SK-N-SH (cell line): Measurements from ENCODE around the gene ATP5PD. TPM values are rescaled to one million over a fixed set of nuclear protein-coding genes. Genes with fewer than 3 reads are reported as not detected.

Experiments used
- CTCF ChIA-PET: fragments of 300-600, 350-600 bp; formaldehyde crosslinking; extraction: SDS; loops from one replicate; lab custom pipeline; 2021; lab: Yijun Ruan, JAX
- POLR2A ChIA-PET: fragments of 350-600 bp; sonication (Branson Sonifier 250); formaldehyde crosslinking; extraction: SDS; loops from one replicate; lab custom pipeline; 2020; ENCODE audit warnings: antibody characterized with exemption, inconsistent platforms; lab: Yijun Ruan, JAX
- DNase-seq: peaks from one replicate; pipeline ENCODE4 v3.0.0; 2012
- H2AFZ ChIP-seq: fragments of 200-600 bp; sonication (generic); 2 replicates; pipeline ENCODE4 v1.8.1; 2016; ENCODE audit warnings: antibody characterized with exemption, mild to moderate bottlenecking, low read depth
- H3F3A ChIP-seq: fragments of 200-600 bp; sonication (generic); replicated peaks from 2 replicates; pipeline ENCODE3; 2016; ENCODE audit warnings: antibody characterized with exemption, mild to moderate bottlenecking; ENCODE audit not compliant: insufficient read depth
- H3K27ac ChIP-seq, 2 experiments: fragments of 200-500 bp in 1 of 2; fragments of 200-600 bp in 1 of 2; sonication (Bioruptor generic) in 1 of 2; sonication (generic), shearing (Covaris generic) in 1 of 2; 2 replicates each; pipeline versions ENCODE4 v1.5.1 to v1.6.1; 2014 to 2016; ENCODE audit warnings: low read depth in 2 of 2, inconsistent platforms in 1 of 2, low read length in 1 of 2, mild to moderate bottlenecking in 1 of 2, mixed read lengths in 1 of 2
- H3K27me3 ChIP-seq: fragments of 200-600 bp; sonication (generic), shearing (Covaris generic); 2 replicates; pipeline ENCODE4 v1.6.1; 2016; ENCODE audit warnings: mixed run types; ENCODE audit not compliant: insufficient read depth
- H3K36me3 ChIP-seq, 2 experiments: fragments of 200-500 bp in 1 of 2; fragments of 200-600 bp in 1 of 2; sonication (Bioruptor generic) in 1 of 2; sonication (generic) in 1 of 2; replicated peaks in 1 of 2; 2 replicates each; pipeline versions ENCODE3 to v1.5.1; 2014 to 2016; ENCODE audit warnings: low read length in 1 of 2, mild to moderate bottlenecking in 1 of 2; ENCODE audit not compliant: insufficient read depth in 2 of 2, control insufficient read depth in 1 of 2
- H3K4me1 ChIP-seq, 2 experiments: fragments of 200-500 bp in 1 of 2; fragments of 200-600 bp in 1 of 2; sonication (Bioruptor generic) in 1 of 2; sonication (generic), shearing (Covaris generic) in 1 of 2; 2 replicates each; pipeline versions ENCODE4 v1.5.1 to v1.6.1; 2014 to 2016; ENCODE audit warnings: low read depth in 1 of 2, low read length in 1 of 2, mixed run types in 1 of 2; ENCODE audit not compliant: insufficient read depth in 2 of 2, control insufficient read depth in 1 of 2
- H3K4me2 ChIP-seq: fragments of 200-600 bp; sonication (generic), shearing (Covaris generic); 2 replicates; pipeline ENCODE4 v1.6.1; 2017; ENCODE audit warnings: mixed run types
- H3K4me3 ChIP-seq, 2 experiments: fragments of 200-500 bp in 1 of 2; fragments of 200-600 bp in 1 of 2; sonication (Bioruptor generic) in 1 of 2; sonication (generic), shearing (Covaris generic) in 1 of 2; 2 replicates each; pipeline versions ENCODE4 v1.5.1 to v1.8.1; 2014 to 2016; ENCODE audit warnings: low read depth in 2 of 2, inconsistent platforms in 1 of 2, low read length in 1 of 2, mild to moderate bottlenecking in 1 of 2, mixed read lengths in 1 of 2, moderate library complexity in 1 of 2
- H3K79me2 ChIP-seq: fragments of 200-600 bp; sonication (generic); 2 replicates; pipeline ENCODE4 v1.8.1; 2017; ENCODE audit warnings: mild to moderate bottlenecking; ENCODE audit not compliant: insufficient read depth
- H3K9ac ChIP-seq: fragments of 200-600 bp; sonication (generic); 2 replicates; pipeline ENCODE4 v1.6.1; 2017; ENCODE audit warnings: mixed run types
- H3K9me2 ChIP-seq: fragments of 200-600 bp; sonication (generic); 2 replicates; pipeline ENCODE4 v1.6.1; 2017; ENCODE audit warnings: mixed run types
- H3K9me3 ChIP-seq: fragments of 200-600 bp; sonication (generic); 2 replicates; pipeline ENCODE4 v1.6.1; 2017; ENCODE audit warnings: mixed run types, mild to moderate bottlenecking, moderate library complexity
- H4K20me1 ChIP-seq: fragments of 200-600 bp; sonication (generic); 2 replicates; pipeline ENCODE4 v1.6.1; 2017; ENCODE audit warnings: mild to moderate bottlenecking, mixed run types; ENCODE audit not compliant: insufficient read depth
- CHD2 ChIP-seq: fragments of 150-350 bp; IDR thresholded peaks from 2 replicates; pipeline ENCODE4 v1.6.1; 2018; ENCODE audit warnings: low read length; ENCODE audit not compliant: partially characterized antibody
- CTCF ChIP-seq: fragments of 200-600 bp; sonication (generic); IDR thresholded peaks from 2 replicates; pipeline ENCODE4 v1.6.1; 2017; ENCODE audit warnings: antibody characterized with exemption, mild to moderate bottlenecking, moderate library complexity
- ELF1 ChIP-seq: IDR thresholded peaks from 2 replicates; pipeline ENCODE4 v1.4.0; 2012
- FOSL2 ChIP-seq: IDR thresholded peaks from 2 replicates; pipeline ENCODE4 v1.4.0; 2012; ENCODE audit warnings: low read depth, mild to moderate bottlenecking, moderate library complexity, borderline replicate concordance
- FOXM1 ChIP-seq: IDR thresholded peaks from 2 replicates; pipeline ENCODE4 v1.4.0; 2012; ENCODE audit warnings: low read depth, mild to moderate bottlenecking
- GATA2 ChIP-seq: sonication (generic); formaldehyde crosslinking; IDR thresholded peaks from 2 replicates; pipeline ENCODE4 v1.5.0; 2020; ENCODE audit warnings: mild to moderate bottlenecking, missing genetic modification reagents
- IRF3 ChIP-seq: fragments of 150-350 bp; IDR thresholded peaks from 2 replicates; pipeline ENCODE4 v1.6.1; 2016; ENCODE audit warnings: mild to moderate bottlenecking, low read depth, low read length
- JUND ChIP-seq: IDR thresholded peaks from 2 replicates; pipeline ENCODE4 v1.4.0; 2012
- NRF1 ChIP-seq: IDR thresholded peaks from 2 replicates; pipeline ENCODE4 v1.6.1; 2012; ENCODE audit warnings: low read depth, mild to moderate bottlenecking, low read length
- RAD21 ChIP-seq: IDR thresholded peaks from 2 replicates; pipeline ENCODE4 v1.6.1; 2012; ENCODE audit warnings: mild to moderate bottlenecking, low read length
- RXRA ChIP-seq: IDR thresholded peaks from 2 replicates; pipeline ENCODE4 v1.4.0; 2012; ENCODE audit warnings: low read depth, mild to moderate bottlenecking, borderline replicate concordance
- SMC3 ChIP-seq: IDR thresholded peaks from 2 replicates; pipeline ENCODE4 v1.6.1; 2012; ENCODE audit warnings: low read depth, low read length, improper control_type of control experiment
- TCF12 ChIP-seq: IDR thresholded peaks from 2 replicates; pipeline ENCODE4 v1.4.0; 2012
- TEAD4 ChIP-seq: IDR thresholded peaks from 2 replicates; pipeline ENCODE4 v1.4.0; 2012; ENCODE audit warnings: mild to moderate bottlenecking, borderline replicate concordance; ENCODE audit not compliant: insufficient read depth
- WGBS: methylation state at CpG from one replicate; pipeline ENCODE4 v1.1.6; 2017; ENCODE audit warnings: low lambda C conversion rate; 5-methylcytosine and 5-hydroxymethylcytosine counted together
- polyA plus RNA-seq, 3 experiments: library from polyadenylated mRNA; depleted of rRNA; stranded (reverse); fragments of >200 nt; gene quantifications; 2 replicates each; pipeline ENCODE4 v1.2.3, GENCODE V29; 2012
- TF ChIP-seq, protein P1 (sequence below): IDR thresholded peaks from 2 replicates; pipeline ENCODE4 v1.6.1; 2012; ENCODE audit warnings: mild to moderate bottlenecking, low read depth, low read length, moderate library complexity
- TF ChIP-seq, protein P2 (sequence below): IDR thresholded peaks from 2 replicates; pipeline ENCODE4 v1.4.0; 2012; ENCODE audit warnings: low read depth

The ATP5PD gene
- polyA plus RNA-seq, 1 of the 3 experiments (the other 2 are of a cell fraction): 354 TPM

DNA sequence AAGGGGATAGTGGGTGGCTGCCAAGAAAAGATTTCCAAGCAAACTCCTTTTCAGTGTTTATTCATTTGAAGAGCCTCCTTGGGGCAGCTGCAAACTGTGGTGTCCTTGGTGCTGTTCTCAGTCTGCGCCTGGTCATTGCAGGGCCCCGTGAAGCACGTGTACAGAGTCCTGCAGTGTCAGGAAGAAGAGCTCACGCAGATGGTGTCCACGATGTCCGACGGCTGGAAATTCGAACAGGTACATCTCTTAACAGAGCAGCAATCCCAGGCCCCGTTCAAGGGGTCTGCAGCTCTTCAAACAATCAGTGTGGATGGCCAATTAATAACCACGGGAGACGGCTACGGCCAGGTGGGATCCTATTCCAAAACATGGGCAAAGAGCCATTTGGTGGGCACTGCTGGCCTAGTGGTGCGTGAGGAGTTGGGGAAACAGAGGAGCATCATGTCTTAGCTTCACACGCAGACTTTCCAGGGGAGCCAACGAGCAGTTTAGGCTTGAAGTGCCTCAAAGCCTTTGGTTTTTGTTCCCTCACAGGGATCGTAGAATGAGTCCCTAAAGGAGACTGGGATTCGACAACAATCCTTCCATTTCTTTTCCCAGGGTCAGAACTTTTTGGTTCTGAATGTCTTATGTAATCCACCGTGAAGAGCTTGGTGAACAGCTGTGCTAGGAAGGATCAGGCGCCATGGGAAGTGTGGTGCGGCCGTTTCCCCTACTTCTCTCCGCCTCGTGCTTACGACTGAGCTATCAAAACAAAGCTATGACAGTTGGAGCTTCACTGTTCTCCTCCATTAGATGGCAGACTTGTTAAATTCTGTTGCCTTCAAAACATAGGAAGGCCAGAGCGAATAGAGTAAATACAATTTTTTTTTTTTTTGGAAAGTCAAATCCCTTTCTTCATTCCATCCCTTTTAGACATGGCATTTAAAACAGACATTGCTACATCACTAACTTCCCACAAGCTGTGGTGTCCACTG, 12.9 kb upstream of the ATP5PD start (continued):
- TF ChIP-seq, protein P1, sequence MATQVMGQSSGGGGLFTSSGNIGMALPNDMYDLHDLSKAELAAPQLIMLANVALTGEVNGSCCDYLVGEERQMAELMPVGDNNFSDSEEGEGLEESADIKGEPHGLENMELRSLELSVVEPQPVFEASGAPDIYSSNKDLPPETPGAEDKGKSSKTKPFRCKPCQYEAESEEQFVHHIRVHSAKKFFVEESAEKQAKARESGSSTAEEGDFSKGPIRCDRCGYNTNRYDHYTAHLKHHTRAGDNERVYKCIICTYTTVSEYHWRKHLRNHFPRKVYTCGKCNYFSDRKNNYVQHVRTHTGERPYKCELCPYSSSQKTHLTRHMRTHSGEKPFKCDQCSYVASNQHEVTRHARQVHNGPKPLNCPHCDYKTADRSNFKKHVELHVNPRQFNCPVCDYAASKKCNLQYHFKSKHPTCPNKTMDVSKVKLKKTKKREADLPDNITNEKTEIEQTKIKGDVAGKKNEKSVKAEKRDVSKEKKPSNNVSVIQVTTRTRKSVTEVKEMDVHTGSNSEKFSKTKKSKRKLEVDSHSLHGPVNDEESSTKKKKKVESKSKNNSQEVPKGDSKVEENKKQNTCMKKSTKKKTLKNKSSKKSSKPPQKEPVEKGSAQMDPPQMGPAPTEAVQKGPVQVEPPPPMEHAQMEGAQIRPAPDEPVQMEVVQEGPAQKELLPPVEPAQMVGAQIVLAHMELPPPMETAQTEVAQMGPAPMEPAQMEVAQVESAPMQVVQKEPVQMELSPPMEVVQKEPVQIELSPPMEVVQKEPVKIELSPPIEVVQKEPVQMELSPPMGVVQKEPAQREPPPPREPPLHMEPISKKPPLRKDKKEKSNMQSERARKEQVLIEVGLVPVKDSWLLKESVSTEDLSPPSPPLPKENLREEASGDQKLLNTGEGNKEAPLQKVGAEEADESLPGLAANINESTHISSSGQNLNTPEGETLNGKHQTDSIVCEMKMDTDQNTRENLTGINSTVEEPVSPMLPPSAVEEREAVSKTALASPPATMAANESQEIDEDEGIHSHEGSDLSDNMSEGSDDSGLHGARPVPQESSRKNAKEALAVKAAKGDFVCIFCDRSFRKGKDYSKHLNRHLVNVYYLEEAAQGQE: no peak
- TF ChIP-seq RAD21: peak; percentile 55
- no peak for TF ChIP-seq ELF1
- no peak for TF ChIP-seq FOXM1
- TF ChIP-seq, protein P2, sequence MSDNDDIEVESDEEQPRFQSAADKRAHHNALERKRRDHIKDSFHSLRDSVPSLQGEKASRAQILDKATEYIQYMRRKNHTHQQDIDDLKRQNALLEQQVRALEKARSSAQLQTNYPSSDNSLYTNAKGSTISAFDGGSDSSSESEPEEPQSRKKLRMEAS: no peak
- no peak for TF ChIP-seq CHD2
- TF ChIP-seq SMC3: peak; percentile 39; the same call in 1 of the 2 replicates

DNA sequence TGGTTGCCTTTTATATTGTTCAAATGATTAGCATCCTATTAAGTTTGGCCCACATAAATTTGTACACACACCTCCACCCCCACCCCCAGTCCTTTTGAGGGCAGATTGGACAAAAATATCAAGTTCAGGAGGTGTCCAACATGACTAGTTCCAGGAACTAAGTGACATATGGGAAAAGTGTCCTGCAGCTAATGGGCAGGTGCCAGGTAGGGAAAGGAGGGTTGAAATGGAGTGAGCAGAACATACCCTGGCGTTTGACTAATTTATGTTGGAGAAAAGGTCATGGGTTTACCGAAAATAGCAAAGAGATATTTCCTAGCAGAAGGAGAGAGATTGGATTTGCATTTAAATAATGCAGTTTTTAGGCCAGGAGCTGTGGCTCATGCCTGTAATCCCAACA, 5.2 kb upstream of the ATP5PD start:
- Histone ChIP-seq H3K27me3 (no peaks in the 10 kb centered on the region), H2AFZ (no peak overlapping the region), H3K9me2 (no peaks in the 10 kb centered on the region), H3K79me2 (peaks cover 64% of the 10 kb centered on the region), H3K36me3 (peaks cover 38 to 65% of the 10 kb centered on the region in 2 experiments), H4K20me1 (no peaks in the 10 kb centered on the region), H3K4me2 (no peak overlapping the region), H3K4me3 (no peak overlapping the region), H3K4me1 (peaks cover 0 to 12% of the 10 kb centered on the region in 2 experiments; a peak in 2 of 4 replicates), H3K27ac (no peak overlapping the region), H3K9me3 (no peaks in the 10 kb centered on the region), H3K9ac (no peak overlapping the region), H3F3A (peaks cover 7% of the 10 kb centered on the region)
- no peak for TF ChIP-seq RXRA
- TF ChIP-seq, protein P2: no peak
- no peak for TF ChIP-seq NRF1
- TF ChIP-seq TEAD4: no peak
- TF ChIP-seq SMC3: no peak
- no peak for TF ChIP-seq JUND
- no peak for TF ChIP-seq FOXM1
- TF ChIP-seq ELF1: no peak
- TF ChIP-seq GATA2 (CRISPR knock-in tag): no peak
- no peak for TF ChIP-seq IRF3
- TF ChIP-seq CTCF: no peak
- no peak for TF ChIP-seq TCF12
- TF ChIP-seq, protein P1: no peak
- no peak for TF ChIP-seq FOSL2
- DNase-seq: no peak
- CTCF ChIA-PET: interaction anchor here (0.9 to 2.7 kb wide), 3 partner anchors 11 to 150 kb away, joined by 3 to 9 read pairs (median 6); no protein-coding TSS in a partner anchor
- POLR2A ChIA-PET: interaction anchor here (0.6 kb wide), 1 partner anchor 86 kb away, joined by 3 read pairs; no protein-coding TSS in a partner anchor
- WGBS: 95% methylated on average over 2 of the region's 2 CpGs
